Common myeloid progenitor, CD34-positive (primary cell): ENCODE data around the gene ATP8B3.

Experiments used
- CTCF ChIA-PET: fragments of 350-600 bp; sonication (Branson Sonifier 250); formaldehyde crosslinking; loops from one replicate; lab custom pipeline; 2021; ENCODE audit warnings: antibody characterized with exemption; lab: Charles Lee
- POLR2A ChIA-PET: fragments of 350-600 bp; sonication (Branson Sonifier 250); formaldehyde crosslinking; loops from one replicate; lab custom pipeline; 2021; ENCODE audit warnings: antibody characterized with exemption; lab: Charles Lee
- DNase-seq, 3 donors: peaks; one replicate each; pipeline versions ENCODE4 v3.0.0 to v3.0.0-alpha.2; 2013
- H3K27ac ChIP-seq, 2 experiments: 1 replicate in 1 of 2; 2 replicates in 1 of 2; pipeline ENCODE4 v1.7.0; 2013; ENCODE audit warnings: inconsistent platforms in 2 of 2, low read length in 2 of 2, mild to moderate bottlenecking in 2 of 2, low read depth in 1 of 2, moderate library complexity in 1 of 2; ENCODE audit not compliant: severe bottlenecking in 2 of 2, insufficient read depth in 1 of 2, poor library complexity in 1 of 2
- H3K27me3 ChIP-seq, 5 experiments: replicated peaks in 2 of 5; 1 replicate in 3 of 5; 2 replicates in 2 of 5; pipeline versions ENCODE4 v1.6.1 to v1.7.0; 2013; ENCODE audit warnings: low read length in 4 of 5, mild to moderate bottlenecking in 2 of 5, moderate library complexity in 2 of 5, inconsistent platforms in 1 of 5; ENCODE audit not compliant: insufficient read depth in 5 of 5, control insufficient read depth in 4 of 5
- H3K36me3 ChIP-seq, 4 experiments: 1 replicate in 2 of 4; 2 replicates in 2 of 4; pipeline versions ENCODE4 v1.6.1 to v1.7.0; 2013; ENCODE audit warnings: low read length in 3 of 4, control low read depth in 1 of 4, mild to moderate bottlenecking in 1 of 4; ENCODE audit not compliant: control insufficient read depth in 4 of 4, insufficient read depth in 4 of 4
- H3K4me1 ChIP-seq, 4 experiments: 1 replicate in 3 of 4; 2 replicates in 1 of 4; pipeline versions ENCODE4 v1.6.1 to v1.7.1; 2013; ENCODE audit warnings: low read length in 3 of 4, mild to moderate bottlenecking in 3 of 4, control low read depth in 1 of 4, inconsistent platforms in 1 of 4, moderate library complexity in 1 of 4; ENCODE audit not compliant: control insufficient read depth in 4 of 4, insufficient read depth in 4 of 4; ENCODE audit errors: control extremely low read depth in 1 of 4
- H3K4me3 ChIP-seq, 7 experiments: 1 replicate in 4 of 7; 2 replicates in 3 of 7; pipeline versions ENCODE4 v1.5.1 to v1.7.0; 2013; ENCODE audit warnings: mild to moderate bottlenecking in 7 of 7, low read length in 6 of 7, moderate library complexity in 6 of 7, inconsistent platforms in 2 of 7, low read depth in 2 of 7, control low read depth in 1 of 7; ENCODE audit not compliant: insufficient read depth in 4 of 7, control insufficient read depth in 1 of 7; ENCODE audit errors: extremely low read depth in 1 of 7
- H3K9me3 ChIP-seq, 5 experiments: 1 replicate in 4 of 5; 2 replicates in 1 of 5; pipeline versions ENCODE4 v1.6.1 to v1.7.1; 2013; ENCODE audit warnings: low read length in 4 of 5, mild to moderate bottlenecking in 2 of 5, inconsistent platforms in 1 of 5, low read depth in 1 of 5, moderate library complexity in 1 of 5; ENCODE audit not compliant: control insufficient read depth in 4 of 5, insufficient read depth in 2 of 5; ENCODE audit errors: control extremely low read depth in 1 of 5
- WGBS: methylation state at CpG from one replicate; pipeline ENCODE4 v1.1.5; 2013; ENCODE audit not compliant: insufficient coverage; 5-methylcytosine and 5-hydroxymethylcytosine counted together

Gene ATP8B3

GRCh38 chr19:1734321-1734966 is 77.6 kb downstream of the ATP8B3 start:
- Histone ChIP-seq H3K9me3 (no peaks in the 10 kb centered on the region), H3K4me3 (no peak overlapping the region), H3K36me3 (no peaks in the 10 kb centered on the region), H3K27ac (no peak overlapping the region), H3K4me1 (no peaks in the 10 kb centered on the region), H3K27me3 (peaks cover 0 to 86% (median 14%) of the 10 kb centered on the region in 5 experiments)
- POLR2A ChIA-PET: no interaction called here
- DNase-seq: no peak
- WGBS: 17% methylated on average over 22 of the region's 28 CpGs
- CTCF ChIA-PET: interaction anchor here (0.9 kb wide), 1 partner anchor 31 kb away, joined by 3 read pairs; no protein-coding TSS in a partner anchor
